ENCODE results near the gene CSTPP1.
A peak's percentile ranks its signal among the peaks of the same experiment; 100 is the strongest.
"Not testable (repeated sequence)": the region's sequence is repeated elsewhere in the genome, so short reads cannot be mapped to it uniquely, and the experiment has no call there.

CSTPP1 gene

GRCh38 chr11:46917109-46917761 lies 19.3 kb upstream of the CSTPP1 start:
- no peaks in the 10 kb centered on the region; the same call in 1 of the 2 replicates for H3K36me3 ChIP-seq (replicated peaks)
- peaks cover 20% of the 10 kb centered on the region for H3K4me1 ChIP-seq
- no peaks in the 10 kb centered on the region for H3K27me3 ChIP-seq (ENCODE audit: low read depth)
- DNase-seq (ENCODE audit: low spot score in 2 of 2): no peak
- in situ Hi-C loops (cut with MboI; ENCODE audit: low sequenced_read_pairs): loop anchor here (10.0 kb wide), 1 partner anchor 238 kb away; no protein-coding TSS in a partner anchor
- peak overlapping the region; percentile 72 for H3K4me3 ChIP-seq
- H3K9me3 ChIP-seq: no peaks in the 10 kb centered on the region

DNA sequence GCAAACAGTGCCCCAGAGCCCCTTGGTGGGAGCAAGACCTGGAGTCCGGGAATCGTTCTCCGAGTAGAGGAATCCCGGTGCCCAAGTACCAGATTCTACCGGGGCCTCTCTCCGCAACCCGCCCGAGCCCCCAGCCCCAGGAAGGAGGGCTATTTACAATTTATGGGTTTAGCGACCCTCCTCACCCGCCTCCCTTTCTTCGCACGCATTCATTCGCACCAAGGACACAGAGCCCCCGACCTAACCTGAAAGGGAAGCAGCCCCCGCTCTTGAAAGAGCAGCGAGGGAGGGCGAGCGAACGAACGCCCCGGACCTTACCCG lies 18.8 kb upstream of the CSTPP1 start:
- H3K4me1 ChIP-seq: peaks cover 16% of the 10 kb centered on the region
- no peaks in the 10 kb centered on the region for H3K27me3 ChIP-seq (ENCODE audit: low read depth)
- in situ Hi-C loops (cut with MboI; ENCODE audit: low sequenced_read_pairs): loop anchor here (10.0 kb wide), 1 partner anchor 237 kb away; no protein-coding TSS in a partner anchor
- H3K36me3 ChIP-seq (replicated peaks): no peaks in the 10 kb centered on the region; the same call in 1 of the 2 replicates
- H3K4me3 ChIP-seq: peak overlapping the region; percentile 72
- DNase-seq (ENCODE audit: low spot score in 2 of 2): no peak
- no peaks in the 10 kb centered on the region for H3K9me3 ChIP-seq

- Histone ChIP-seq H3K4me3 (peak within 1 kb of the TSS; percentile 72), H3K9me3 (no peaks in the 10 kb centered on the region), H3K36me3 (replicated peaks) (no peaks in the 10 kb centered on the region; the same call in 1 of the 2 replicates), H3K4me1 (peaks cover 10% of the 10 kb centered on the region), H3K27me3 (ENCODE audit: low read depth) (no peaks in the 10 kb centered on the region)
- in situ Hi-C loops (cut with MboI; ENCODE audit: low sequenced_read_pairs): loop anchor here (10.0 kb wide), 1 partner anchor 237 kb away; no protein-coding TSS in a partner anchor
- DNase-seq (ENCODE audit: low spot score in 2 of 2): peak; percentile 34 to 80
Measured at GRCh38 chr11:46918083-46918787, 18.3 kb upstream of the CSTPP1 start, which contains the start of gene LRP4. Gene LRP4 (minus strand): TSS chr11:46918550. CDS start chr11:46918379, 171 bp downstream.

DNA sequence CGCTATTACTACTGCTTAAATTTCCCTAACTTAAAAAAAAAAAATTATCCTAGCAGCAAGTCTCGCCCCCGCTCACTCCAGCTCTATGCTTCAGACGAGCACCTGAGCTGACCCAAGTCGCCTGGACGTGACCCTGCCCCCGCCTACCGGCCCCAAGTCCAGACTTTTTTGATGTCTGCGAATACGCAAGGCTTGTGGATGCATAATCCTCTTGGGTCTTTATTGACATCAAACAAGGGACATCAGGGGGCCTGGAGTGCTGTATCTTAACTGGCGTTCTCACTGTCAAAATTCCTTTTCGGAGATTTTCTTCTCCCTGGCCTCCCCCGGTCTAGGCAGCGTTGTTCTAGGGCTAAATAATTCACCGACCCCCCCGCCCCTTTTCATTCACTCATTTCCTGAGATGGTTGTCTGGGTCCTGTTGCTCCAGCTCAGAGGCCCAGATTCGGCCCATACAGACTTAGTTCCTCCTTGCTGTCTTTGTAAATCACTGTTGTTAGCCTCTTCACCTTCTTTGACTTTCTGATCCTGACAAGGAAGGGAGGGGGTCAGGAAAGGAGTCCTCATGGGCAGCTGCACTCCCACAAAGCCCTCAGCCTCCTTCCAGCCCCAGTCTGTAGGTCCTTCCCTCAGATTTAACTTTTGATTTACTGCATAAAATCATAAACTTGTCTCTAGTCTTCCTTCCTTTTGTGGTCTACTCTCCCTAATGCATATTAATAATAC lies 17.6 kb upstream of the CSTPP1 start:
- no peaks in the 10 kb centered on the region for H3K27me3 ChIP-seq (ENCODE audit: low read depth)
- in situ Hi-C loops (cut with MboI; ENCODE audit: low sequenced_read_pairs): loop anchor here (10.0 kb wide), 1 partner anchor 236 kb away; no protein-coding TSS in a partner anchor
- peaks cover 7% of the 10 kb centered on the region; the same call in 1 of the 2 replicates for H3K4me1 ChIP-seq
- no peaks in the 10 kb centered on the region for H3K9me3 ChIP-seq
- no peaks in the 10 kb centered on the region; the same call in 1 of the 2 replicates for H3K36me3 ChIP-seq (replicated peaks)
- H3K4me3 ChIP-seq: peak overlapping the region; percentile 72
- DNase-seq (ENCODE audit: low spot score in 2 of 2): peak in 1 of 2 experiments; percentile 44

DNA sequence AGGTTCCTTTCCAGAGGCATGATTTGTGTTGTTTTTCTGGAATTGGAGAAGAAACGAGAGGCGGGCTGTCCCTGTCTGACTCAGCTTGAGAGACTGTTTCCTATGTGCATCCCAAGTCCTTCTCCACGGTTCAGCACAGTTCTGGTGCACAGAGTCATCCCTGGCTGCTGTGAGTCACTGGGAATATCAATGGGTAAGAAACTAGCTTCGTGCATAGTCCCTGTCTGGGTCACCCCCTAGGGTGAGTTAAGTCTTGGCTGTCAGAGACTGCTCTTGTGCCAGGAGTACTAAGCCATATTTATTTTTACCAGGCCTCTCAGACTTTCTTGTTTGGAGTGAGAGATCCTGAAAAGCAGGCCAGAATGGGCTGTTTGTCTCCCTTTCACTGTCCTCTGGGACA lies 15.8 kb upstream of the CSTPP1 start:
- in situ Hi-C loops (cut with MboI; ENCODE audit: low sequenced_read_pairs): no loop called here
- no peak for DNase-seq (ENCODE audit: low spot score in 2 of 2)
- H3K4me1 ChIP-seq: peaks cover 7% of the 10 kb centered on the region; the same call in 1 of the 2 replicates
- H3K27me3 ChIP-seq (ENCODE audit: low read depth): no peaks in the 10 kb centered on the region
- no peaks in the 10 kb centered on the region for H3K36me3 ChIP-seq (replicated peaks)
- H3K9me3 ChIP-seq: no peaks in the 10 kb centered on the region
- no peak overlapping the region for H3K4me3 ChIP-seq

- H3K4me3 ChIP-seq; in situ Hi-C loops (cut with MboI; ENCODE audit: low sequenced_read_pairs); H3K4me1 ChIP-seq; DNase-seq (ENCODE audit: low spot score in 2 of 2); H3K36me3 ChIP-seq (replicated peaks); H3K27me3 ChIP-seq (ENCODE audit: low read depth): not testable (repeated sequence)
- peaks cover 12% of the 10 kb centered on the region for H3K9me3 ChIP-seq
Measured at GRCh38 chr11:46927928-46928327, 8.6 kb upstream of the CSTPP1 start.

GRCh38 chr11:46928701-46929100 lies 7.9 kb upstream of the CSTPP1 start:
- H3K4me3 ChIP-seq; H3K4me1 ChIP-seq; in situ Hi-C loops (cut with MboI; ENCODE audit: low sequenced_read_pairs); H3K36me3 ChIP-seq (replicated peaks); H3K27me3 ChIP-seq (ENCODE audit: low read depth); DNase-seq (ENCODE audit: low spot score in 2 of 2): not testable (repeated sequence)
- H3K9me3 ChIP-seq: peaks cover 12% of the 10 kb centered on the region

- Histone ChIP-seq H3K9me3 (peaks cover 12% of the 10 kb centered on the region), H3K27me3 (ENCODE audit: low read depth) (0 out of 2 replicates have a peak, but pooled peaks cover 2% of the 10 kb centered on the region), H3K4me3 (no peak overlapping the region), H3K4me1 (no peaks in the 10 kb centered on the region), H3K36me3 (replicated peaks) (no peaks in the 10 kb centered on the region)
- no peak for DNase-seq (ENCODE audit: low spot score in 2 of 2)
- in situ Hi-C loops (cut with MboI; ENCODE audit: low sequenced_read_pairs): no loop called here
Measured at GRCh38 chr11:46930089-46930488, 6.5 kb upstream of the CSTPP1 start.

DNA sequence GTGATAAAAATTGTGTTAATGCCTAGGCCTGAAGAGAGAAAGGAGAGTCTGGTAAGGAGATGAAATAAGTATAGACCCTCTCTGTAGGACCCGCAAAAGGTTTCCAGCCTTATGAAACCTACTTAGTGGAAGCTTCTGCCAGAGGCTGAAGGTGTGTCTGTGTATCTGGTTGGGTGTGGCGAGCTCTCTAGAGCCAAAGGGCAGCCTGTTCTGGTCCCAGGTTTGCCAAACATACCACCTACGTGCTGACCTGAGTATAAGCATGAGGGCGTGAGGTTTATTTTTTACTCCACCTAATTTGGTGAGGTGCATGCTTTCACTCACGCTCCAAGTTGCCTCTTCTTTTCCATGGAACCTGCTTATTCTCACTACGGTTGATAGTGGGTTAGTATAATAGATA lies 5.6 kb downstream of the CSTPP1 start:
- peaks cover 11% of the 10 kb centered on the region for H3K4me1 ChIP-seq
- in situ Hi-C loops (cut with MboI; ENCODE audit: low sequenced_read_pairs): no loop called here
- DNase-seq (ENCODE audit: low spot score in 2 of 2): no peak
- H3K27me3 ChIP-seq (ENCODE audit: low read depth): no peaks in the 10 kb centered on the region
- H3K36me3 ChIP-seq (replicated peaks): no peaks in the 10 kb centered on the region
- no peak overlapping the region for H3K4me3 ChIP-seq
- no peaks in the 10 kb centered on the region for H3K9me3 ChIP-seq

DNA sequence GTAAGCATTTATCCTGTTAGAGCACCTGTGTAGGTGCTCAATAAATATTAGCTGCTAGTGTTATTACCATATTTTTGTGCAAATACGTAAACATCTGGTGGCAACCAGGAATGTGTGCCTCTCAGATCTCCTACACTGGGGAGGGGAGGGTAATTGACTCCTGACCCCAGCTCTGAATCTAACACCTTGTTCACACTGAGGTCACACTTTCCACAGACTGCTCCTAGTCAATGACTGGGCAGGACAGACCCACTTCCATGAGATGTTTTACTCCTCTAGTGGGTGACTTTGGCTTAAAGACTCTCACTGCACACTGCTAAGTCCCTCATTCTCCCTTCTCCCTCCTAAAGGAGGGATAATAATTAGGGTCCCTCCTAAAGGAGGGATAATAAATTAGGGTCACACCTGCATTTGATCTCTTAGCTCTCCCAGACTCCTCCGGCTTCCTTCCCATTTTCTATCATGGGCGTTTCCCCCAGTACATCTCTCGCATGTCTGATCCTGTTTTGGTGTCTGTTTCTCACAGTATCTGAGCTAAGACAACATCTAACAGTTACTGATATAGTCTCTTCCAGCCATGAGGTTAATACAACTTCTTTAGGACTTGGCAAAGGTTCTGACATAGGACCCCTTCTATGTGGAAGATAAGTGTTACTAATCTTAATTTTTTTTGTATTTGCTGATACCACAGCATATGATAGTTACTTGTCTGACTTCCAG lies 8.0 kb downstream of the CSTPP1 start:
- in situ Hi-C loops (cut with MboI; ENCODE audit: low sequenced_read_pairs): no loop called here
- no peaks in the 10 kb centered on the region for H3K27me3 ChIP-seq (ENCODE audit: low read depth)
- no peak overlapping the region for H3K4me3 ChIP-seq
- H3K9me3 ChIP-seq: no peaks in the 10 kb centered on the region
- no peak for DNase-seq (ENCODE audit: low spot score in 2 of 2)
- H3K4me1 ChIP-seq: peaks cover 25% of the 10 kb centered on the region
- no peaks in the 10 kb centered on the region for H3K36me3 ChIP-seq (replicated peaks)

- H3K4me3 ChIP-seq: no peak overlapping the region
- H3K4me1 ChIP-seq: peaks cover 34% of the 10 kb centered on the region
- DNase-seq (ENCODE audit: low spot score in 2 of 2): peak in 1 of 2 experiments; percentile 54
- in situ Hi-C loops (cut with MboI; ENCODE audit: low sequenced_read_pairs): no loop called here
- no peaks in the 10 kb centered on the region for H3K9me3 ChIP-seq
- H3K36me3 ChIP-seq (replicated peaks): no peaks in the 10 kb centered on the region
- no peaks in the 10 kb centered on the region for H3K27me3 ChIP-seq (ENCODE audit: low read depth)
Measured at GRCh38 chr11:46947399-46948077, 11.0 kb downstream of the CSTPP1 start.

DNA sequence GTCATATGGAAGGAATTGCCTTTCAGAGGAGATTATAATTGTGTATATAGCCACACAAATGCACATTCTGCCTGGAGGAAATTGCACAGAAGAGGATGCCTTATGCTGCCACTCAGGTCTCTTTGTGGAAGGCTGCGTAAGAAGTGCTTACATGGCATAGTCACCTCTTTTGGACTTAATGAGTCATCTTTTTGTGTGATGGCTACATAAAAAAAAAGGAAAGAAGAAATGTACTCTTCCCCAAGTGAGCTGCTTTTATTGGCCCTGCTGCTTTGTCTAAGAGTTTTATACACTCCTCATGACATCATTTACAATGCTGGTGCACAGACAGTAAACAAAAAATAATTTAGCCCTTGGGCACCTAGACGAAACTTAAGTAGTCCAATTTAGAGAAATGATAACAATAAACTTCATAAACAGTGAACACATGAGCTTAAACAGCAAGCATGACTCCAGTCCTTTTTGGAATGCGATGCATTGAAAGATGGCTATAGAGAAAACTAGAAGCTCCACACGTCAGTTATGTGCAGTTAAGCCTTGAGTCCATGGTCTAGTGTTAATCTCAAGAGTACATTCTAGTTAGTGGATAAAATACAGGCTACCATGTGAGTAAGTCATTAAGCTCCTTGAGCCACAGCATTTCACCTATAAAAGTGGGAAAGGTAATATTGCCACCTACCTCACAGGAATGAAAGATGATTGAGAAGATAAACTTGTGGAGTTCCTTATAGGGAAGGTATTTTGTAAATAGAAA lies 12.0 kb downstream of the CSTPP1 start:
- Histone ChIP-seq H3K9me3 (no peaks in the 10 kb centered on the region), H3K4me3 (no peak overlapping the region), H3K4me1 (peaks cover 34% of the 10 kb centered on the region), H3K27me3 (ENCODE audit: low read depth) (no peaks in the 10 kb centered on the region), H3K36me3 (replicated peaks) (no peaks in the 10 kb centered on the region)
- in situ Hi-C loops (cut with MboI; ENCODE audit: low sequenced_read_pairs): no loop called here
- peak; percentile 74 to 96 for DNase-seq (ENCODE audit: low spot score in 2 of 2)

Measured in HAP-1 (cell line).